Fibroblast of skin of back (primary cell): Measurements from ENCODE around the gene NTN1.
A peak's percentile ranks its signal among the peaks of the same experiment; 100 is the strongest.

Experiments used
- DNase-seq: peaks from one replicate; pipeline ENCODE4 v3.0.0-alpha.2; 2013

Gene NTN1

GRCh38 chr17:9167379-9167778, 146.1 kb downstream of the NTN1 start:
- no peak for DNase-seq

GRCh38 chr17:9169116-9169515, 147.8 kb downstream of the NTN1 start:
- no peak for DNase-seq

GRCh38 chr17:9170336-9170735, 149.0 kb downstream of the NTN1 start:
- DNase-seq = no peak

- DNase-seq = no peak
Observed at GRCh38 chr17:9170853-9171252, 149.5 kb downstream of the NTN1 start.

GRCh38 chr17:9173386-9173983, 152.2 kb downstream of the NTN1 start:
- DNase-seq = peak; percentile 9

- DNase-seq = no peak
Observed at GRCh38 chr17:9174312-9174711, 153.0 kb downstream of the NTN1 start.

GRCh38 chr17:9174779-9175574, 153.7 kb downstream of the NTN1 start:
- DNase-seq = no peak

GRCh38 chr17:9175700-9176467, 154.6 kb downstream of the NTN1 start:
- no peak for DNase-seq

- DNase-seq = no peak
Observed at GRCh38 chr17:9177212-9177611, 155.9 kb downstream of the NTN1 start.

- no peak for DNase-seq
Observed at GRCh38 chr17:9178319-9178718, 157.0 kb downstream of the NTN1 start.

GRCh38 chr17:9179602-9180001, 158.3 kb downstream of the NTN1 start:
- DNase-seq = no peak

GRCh38 chr17:9181640-9182039, 160.3 kb downstream of the NTN1 start:
- DNase-seq = no peak

- no peak for DNase-seq
Observed at GRCh38 chr17:9183306-9183705, 162.0 kb downstream of the NTN1 start.

GRCh38 chr17:9185142-9185541, 163.8 kb downstream of the NTN1 start:
- no peak for DNase-seq

GRCh38 chr17:9185688-9186284, 164.5 kb downstream of the NTN1 start:
- no peak for DNase-seq

- no peak for DNase-seq
Observed at GRCh38 chr17:9187828-9188227, 166.5 kb downstream of the NTN1 start.

- DNase-seq = no peak
Observed at GRCh38 chr17:9188367-9188766, 167.1 kb downstream of the NTN1 start.

GRCh38 chr17:9189870-9190269, 168.6 kb downstream of the NTN1 start:
- DNase-seq = no peak

GRCh38 chr17:9192010-9192409, 170.7 kb downstream of the NTN1 start:
- peak; percentile 23 for DNase-seq

GRCh38 chr17:9195411-9195810, 174.1 kb downstream of the NTN1 start:
- no peak for DNase-seq

- no peak for DNase-seq
Observed at GRCh38 chr17:9195961-9196670, 174.8 kb downstream of the NTN1 start.
